Neural crest cell (in vitro differentiated cells): Measurements from ENCODE around the gene KPNA5. TPM values are rescaled to one million over a fixed set of nuclear protein-coding genes. Genes with fewer than 3 reads are reported as not detected.

Source experiments
- DNase-seq: peaks from one replicate; pipeline ENCODE4 v3.0.0; 2021; ENCODE audit warnings: low read depth, mixed read lengths, low spot score
- H3K27ac Mint-ChIP-seq: one replicate; pipeline ENCODE4 v1.8.0; 2021; ENCODE audit warnings: mild to moderate bottlenecking, mixed read lengths; ENCODE audit not compliant: unreplicated experiment
- H3K27me3 Mint-ChIP-seq: 2 replicates; pipeline ENCODE4 v1.8.0; 2021; ENCODE audit warnings: low read depth, mild to moderate bottlenecking, mixed read lengths
- H3K36me3 Mint-ChIP-seq: 2 replicates; pipeline ENCODE4 v1.8.0; 2021; ENCODE audit warnings: low read depth, mild to moderate bottlenecking, mixed read lengths
- H3K4me1 Mint-ChIP-seq: 2 replicates; pipeline ENCODE4 v1.8.0; 2021; ENCODE audit warnings: mixed read lengths
- H3K4me3 Mint-ChIP-seq: one replicate; pipeline ENCODE4 v1.8.0; 2021; ENCODE audit warnings: mild to moderate bottlenecking, mixed read lengths
- H3K9me3 Mint-ChIP-seq: 2 replicates; pipeline ENCODE4 v1.8.0; 2021; ENCODE audit warnings: mixed read lengths
- CTCF ChIP-seq: fragments of 200-600 bp; sonication (generic); conservative IDR thresholded peaks from 2 replicates; pipeline ENCODE4 v1.5.0; 2021; ENCODE audit warnings: antibody characterized with exemption, mild to moderate bottlenecking
- total RNA-seq: library from RNA; stranded (reverse); gene quantifications from 2 replicates; pipeline ENCODE4 v1.2.1, GENCODE V29; 2021

Gene KPNA5
- total RNA-seq, 1 donor from 2014 or later: 10.8 TPM

- DNase-seq: no peak
- TF ChIP-seq CTCF: no peak
- Mint-ChIP-seq H3K4me1 (no peaks in the 10 kb centered on the region), H3K36me3 (peaks cover 29% of the 10 kb centered on the region), H3K4me3 (no peak overlapping the region), H3K27ac (no peak overlapping the region), H3K27me3 (no peaks in the 10 kb centered on the region), H3K9me3 (peaks cover 13% of the 10 kb centered on the region)
Measured at GRCh38 chr6:116741571-116741970, 60.6 kb downstream of the KPNA5 start.

- no peak overlapping the region for H3K27ac Mint-ChIP-seq
- TF ChIP-seq CTCF: no peak
- H3K4me1 Mint-ChIP-seq: no peaks in the 10 kb centered on the region
- H3K36me3 Mint-ChIP-seq: peaks cover 13% of the 10 kb centered on the region
- no peaks in the 10 kb centered on the region for H3K27me3 Mint-ChIP-seq
- DNase-seq: no peak
- peaks cover 9% of the 10 kb centered on the region for H3K9me3 Mint-ChIP-seq
- H3K4me3 Mint-ChIP-seq: no peak overlapping the region
Measured at GRCh38 chr6:116745176-116745575, 64.2 kb downstream of the KPNA5 start.

GRCh38 chr6:116761779-116762178 is 80.8 kb downstream of the KPNA5 start:
- peaks cover 43% of the 10 kb centered on the region for H3K27me3 Mint-ChIP-seq
- H3K27ac Mint-ChIP-seq: no peak overlapping the region
- DNase-seq: no peak
- H3K4me3 Mint-ChIP-seq: no peak overlapping the region
- H3K4me1 Mint-ChIP-seq: peaks cover 11% of the 10 kb centered on the region
- no peak for TF ChIP-seq CTCF
- no peaks in the 10 kb centered on the region for H3K9me3 Mint-ChIP-seq
- H3K36me3 Mint-ChIP-seq: no peaks in the 10 kb centered on the region

GRCh38 chr6:116762235-116762634 is 81.2 kb downstream of the KPNA5 start:
- H3K27me3 Mint-ChIP-seq: peaks cover 48% of the 10 kb centered on the region
- H3K4me1 Mint-ChIP-seq: peaks cover 11% of the 10 kb centered on the region
- no peaks in the 10 kb centered on the region for H3K9me3 Mint-ChIP-seq
- no peaks in the 10 kb centered on the region for H3K36me3 Mint-ChIP-seq
- no peak overlapping the region for H3K4me3 Mint-ChIP-seq
- no peak overlapping the region for H3K27ac Mint-ChIP-seq
- DNase-seq: no peak
- TF ChIP-seq CTCF: no peak

GRCh38 chr6:116763048-116763447 is 82.0 kb downstream of the KPNA5 start:
- no peak for DNase-seq
- H3K4me1 Mint-ChIP-seq: peaks cover 11% of the 10 kb centered on the region
- no peak for TF ChIP-seq CTCF
- H3K4me3 Mint-ChIP-seq: peak overlapping the region; percentile 21
- peaks cover 52% of the 10 kb centered on the region for H3K27me3 Mint-ChIP-seq
- H3K27ac Mint-ChIP-seq: no peak overlapping the region
- no peaks in the 10 kb centered on the region for H3K36me3 Mint-ChIP-seq
- no peaks in the 10 kb centered on the region for H3K9me3 Mint-ChIP-seq
